RWPE1 (cell line): ENCODE results near the gene CAPS.

Experiments used
- CTCF ChIA-PET: fragments of 350-600 bp; sonication (Branson Sonifier 250); formaldehyde crosslinking; extraction: SDS; loops from one replicate; lab custom pipeline; 2021; lab: Yijun Ruan, JAX
- POLR2A ChIA-PET: fragments of 400-600 bp; formaldehyde crosslinking; extraction: SDS; loops from one replicate; lab custom pipeline; 2020; ENCODE audit warnings: antibody characterized with exemption; ENCODE audit not compliant: low non-redundant PET; lab: Yijun Ruan, JAX
- DNase-seq: peaks from one replicate; pipeline ENCODE4 v3.0.0; 2012; ENCODE audit warnings: low spot score
- H3K27ac ChIP-seq: fragments of 450-650 bp; 2 replicates; pipeline ENCODE4 v1.5.1; 2017
- CTCF ChIP-seq: fragments of 450-650 bp; conservative IDR thresholded peaks from 2 replicates; pipeline ENCODE4 v1.5.1; 2017; ENCODE audit warnings: low read depth, mild to moderate bottlenecking

Gene CAPS

GRCh38 chr19:5913739-5914357, at the start of gene CAPS:
Gene CAPS (plus strand): TSS chr19:5914254. CDS start chr19:5914407, 153 bp downstream.
- H3K27ac ChIP-seq, result peak within 1 kb of the TSS; percentile 84
- ChIA-PET CTCF (interaction anchor here (0.7 to 1.1 kb wide), 3 partner anchors 35 to 110 kb away, joined by 3 to 7 read pairs (median 4); no protein-coding TSS in a partner anchor), POLR2A (interaction anchor here (0.7 to 1.1 kb wide), 2 partner anchors 10 to 85 kb away, joined by 4 to 5 read pairs; no protein-coding TSS in a partner anchor)
- DNase-seq, result peak; percentile 74
- no peak for TF ChIP-seq CTCF

- POLR2A ChIA-PET, result interaction anchor here (0.6 kb wide), 1 partner anchor 34 kb away, joined by 4 read pairs; no protein-coding TSS in a partner anchor
- TF ChIP-seq CTCF, result no peak
- no peak for DNase-seq
- H3K27ac ChIP-seq, result no peak overlapping the region
- CTCF ChIA-PET, result interaction anchor here (0.6 kb wide), 1 partner anchor 76 kb away, joined by 5 read pairs; no protein-coding TSS in a partner anchor
Measured at GRCh38 chr19:5864725-5865486, 49.1 kb upstream of the CAPS start.

- no peak for TF ChIP-seq CTCF
- H3K27ac ChIP-seq, result no peak overlapping the region
- no peak for DNase-seq
- CTCF ChIA-PET, result no interaction called here
- POLR2A ChIA-PET, result interaction anchor here (0.6 kb wide), 1 partner anchor 35 kb away, joined by 4 read pairs; no protein-coding TSS in a partner anchor
Measured at GRCh38 chr19:5865772-5866171, 48.3 kb upstream of the CAPS start.

GRCh38 chr19:5867201-5868136, 46.6 kb upstream of the CAPS start:
- ChIA-PET POLR2A (no interaction called here), CTCF (no interaction called here)
- no peak for TF ChIP-seq CTCF
- DNase-seq, result no peak
- no peak overlapping the region for H3K27ac ChIP-seq

GRCh38 chr19:5870986-5871394, 43.1 kb upstream of the CAPS start:
- POLR2A ChIA-PET, result no interaction called here
- no peak for TF ChIP-seq CTCF
- CTCF ChIA-PET, result no interaction called here
- no peak overlapping the region for H3K27ac ChIP-seq
- DNase-seq, result no peak
